Stimulated activated CD4-positive, alpha-beta T cell treated with anti-CD3 and anti-CD28 coated beads, TNF-alpha, amount 100 ng/mL, for 4 hours (primary cell): ENCODE results near the gene CLPSL1.
"Not testable (repeated sequence)": the region's sequence is repeated elsewhere in the genome, so short reads cannot be mapped to it uniquely, and the experiment has no call there.

Experiments used
- DNase-seq, 3 experiments: peaks; one replicate each; pipeline ENCODE4 v3.0.0-alpha.2; 2020; ENCODE audit warnings: low read depth in 3 of 3

CLPSL1 gene, protein sequence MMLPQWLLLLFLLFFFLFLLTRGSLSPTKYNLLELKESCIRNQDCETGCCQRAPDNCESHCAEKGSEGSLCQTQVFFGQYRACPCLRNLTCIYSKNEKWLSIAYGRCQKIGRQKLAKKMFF

GRCh38 chr6:35780719-35781118 is at the start of gene CLPSL1:
CLPSL1 (plus strand) TSS chr6:35781019; CDS start chr6:35781111, 92 bp downstream.
- DNase-seq = no peak

GRCh38 chr6:35731414-35731735 is 49.4 kb upstream of the CLPSL1 start:
- peak; percentile 81 to 89 (median 89) for DNase-seq

DNA sequence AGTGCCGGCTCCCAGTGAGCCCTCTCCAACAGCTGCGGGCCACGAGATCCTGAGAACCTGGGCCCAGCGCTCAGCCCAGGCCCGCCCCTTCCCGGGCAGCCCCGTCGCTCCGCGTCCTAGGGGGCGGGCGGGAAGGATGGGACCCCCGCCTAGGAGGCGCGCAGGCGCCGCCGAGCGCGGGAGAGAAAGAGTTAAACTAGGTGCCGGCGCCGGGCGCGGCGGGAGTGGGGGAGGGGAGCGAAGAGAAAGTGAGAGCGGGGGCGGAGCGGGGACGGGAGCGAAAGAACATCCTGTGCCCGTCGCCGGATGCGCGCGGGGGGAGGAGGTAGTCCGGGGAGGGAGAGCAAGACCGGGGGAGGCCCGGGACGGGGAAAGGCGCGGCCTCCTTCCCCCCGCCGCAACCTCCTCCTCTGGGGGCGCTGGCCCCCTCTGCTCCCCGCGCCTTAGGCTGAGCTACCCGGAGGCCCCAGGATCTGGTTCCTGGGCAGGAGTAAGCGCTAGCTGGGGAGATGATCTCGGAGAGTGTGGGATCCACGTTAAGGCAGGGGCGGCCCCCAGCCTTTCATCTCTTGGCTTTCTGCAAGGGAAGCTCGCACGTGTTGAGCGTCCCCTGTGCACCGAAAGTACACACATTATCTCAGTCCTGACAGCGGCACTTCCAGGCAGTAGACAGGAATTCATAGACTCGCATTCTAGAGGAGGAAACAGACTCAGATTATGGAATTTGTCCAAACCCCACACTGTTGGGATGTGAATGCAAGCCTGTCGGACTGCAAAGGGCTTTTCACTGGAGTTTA is 48.9 kb upstream of the CLPSL1 start:
- DNase-seq = peak; percentile 88 to 94 (median 88)

DNA sequence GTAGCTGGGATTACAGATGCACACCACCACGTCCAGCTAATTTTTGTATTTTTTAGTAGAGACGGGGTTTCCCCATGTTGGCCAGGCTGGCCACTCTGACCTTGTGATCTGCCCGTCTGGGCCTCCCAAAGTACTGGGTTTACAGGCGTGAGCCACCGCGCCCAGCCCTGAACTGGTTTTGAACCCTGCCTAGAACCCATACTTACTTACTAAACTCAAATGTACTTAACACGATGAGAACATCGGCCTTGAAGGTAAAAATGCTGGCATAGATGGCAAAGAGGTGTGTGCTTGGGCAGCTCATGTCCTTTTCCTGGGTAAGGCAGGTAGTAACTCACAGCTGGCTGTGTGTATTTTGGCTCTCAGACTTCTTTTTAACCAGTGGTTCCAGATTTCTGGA is 47.2 kb upstream of the CLPSL1 start:
- DNase-seq = no peak

DNA sequence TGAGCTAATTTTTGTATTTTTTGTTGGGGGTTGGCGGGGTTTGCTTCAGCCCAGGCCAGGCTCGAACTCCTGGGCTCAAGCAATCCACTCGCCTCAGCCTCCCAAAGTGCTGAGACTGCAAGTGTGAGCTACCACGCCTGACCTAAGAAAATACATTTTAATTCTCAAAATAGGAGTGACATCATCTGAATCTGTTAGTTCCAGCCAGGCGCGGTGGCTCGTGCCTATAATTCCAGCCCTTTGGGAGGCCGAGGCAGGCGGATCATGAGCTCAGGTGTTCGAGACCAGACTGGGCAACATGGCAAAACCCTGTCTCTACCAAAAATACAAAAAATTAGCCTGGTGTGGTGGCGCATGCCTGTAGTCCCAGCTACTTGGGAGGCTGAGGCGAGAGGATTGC is 46.5 kb upstream of the CLPSL1 start:
- not testable (repeated sequence) for DNase-seq

DNA sequence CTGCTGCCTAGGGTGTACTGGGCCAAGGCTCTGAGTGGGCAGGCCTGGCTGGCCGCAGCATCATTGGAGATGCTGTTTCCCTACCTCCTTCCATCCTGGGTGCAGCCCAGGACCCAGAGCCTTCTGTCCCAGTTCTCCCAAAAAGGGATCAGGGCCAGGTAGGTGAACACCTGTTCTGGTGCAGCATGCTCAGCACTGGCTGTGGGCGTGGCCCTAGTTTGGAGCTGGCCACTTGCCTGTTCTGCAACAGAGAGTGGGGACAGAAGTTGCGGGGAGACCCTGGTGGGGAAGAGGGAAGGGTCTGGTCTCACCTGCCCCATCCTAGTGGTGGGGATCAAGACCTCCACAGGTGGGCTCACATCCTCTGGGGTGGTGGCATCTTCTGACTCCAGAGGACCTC is 45.4 kb upstream of the CLPSL1 start:
- no peak for DNase-seq

DNA sequence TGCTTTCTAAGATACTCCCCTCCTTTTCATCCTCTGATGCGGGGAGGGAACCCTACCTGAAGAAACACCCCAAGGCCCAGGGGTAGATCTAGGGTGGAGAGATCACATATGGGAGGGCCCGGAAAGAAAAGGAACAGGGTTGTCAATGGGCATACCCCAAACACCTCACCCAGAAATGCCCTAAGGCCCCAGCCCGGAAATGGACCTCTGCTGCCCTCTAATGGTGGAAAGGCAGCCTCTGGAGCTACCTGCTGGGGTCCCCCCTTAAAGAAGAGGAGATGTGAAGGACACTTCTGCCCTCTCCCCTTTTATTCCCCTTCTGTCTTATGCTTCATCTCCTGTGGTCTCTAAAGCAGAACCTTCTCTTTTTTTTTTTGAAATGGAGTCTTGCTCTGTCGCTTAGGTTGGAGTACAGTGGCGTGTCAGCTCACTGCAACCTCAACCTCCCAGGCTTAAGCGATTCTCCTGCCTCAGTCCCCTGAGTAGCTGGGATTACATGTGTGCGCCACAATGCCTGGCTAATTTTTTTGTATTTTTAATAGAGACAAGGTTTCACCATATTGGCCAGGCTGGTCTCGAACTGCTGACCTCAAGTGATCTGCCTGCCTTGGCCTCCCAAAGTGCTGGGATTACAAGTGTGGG is 44.4 kb upstream of the CLPSL1 start:
- DNase-seq = peak; percentile 73 to 79 (median 76)

GRCh38 chr6:35736982-35737412 is 43.8 kb upstream of the CLPSL1 start, which contains the start of gene ARMC12:
ARMC12 (plus strand) TSS chr6:35737032; CDS start chr6:35737109, 77 bp downstream.
- DNase-seq = no peak

DNA sequence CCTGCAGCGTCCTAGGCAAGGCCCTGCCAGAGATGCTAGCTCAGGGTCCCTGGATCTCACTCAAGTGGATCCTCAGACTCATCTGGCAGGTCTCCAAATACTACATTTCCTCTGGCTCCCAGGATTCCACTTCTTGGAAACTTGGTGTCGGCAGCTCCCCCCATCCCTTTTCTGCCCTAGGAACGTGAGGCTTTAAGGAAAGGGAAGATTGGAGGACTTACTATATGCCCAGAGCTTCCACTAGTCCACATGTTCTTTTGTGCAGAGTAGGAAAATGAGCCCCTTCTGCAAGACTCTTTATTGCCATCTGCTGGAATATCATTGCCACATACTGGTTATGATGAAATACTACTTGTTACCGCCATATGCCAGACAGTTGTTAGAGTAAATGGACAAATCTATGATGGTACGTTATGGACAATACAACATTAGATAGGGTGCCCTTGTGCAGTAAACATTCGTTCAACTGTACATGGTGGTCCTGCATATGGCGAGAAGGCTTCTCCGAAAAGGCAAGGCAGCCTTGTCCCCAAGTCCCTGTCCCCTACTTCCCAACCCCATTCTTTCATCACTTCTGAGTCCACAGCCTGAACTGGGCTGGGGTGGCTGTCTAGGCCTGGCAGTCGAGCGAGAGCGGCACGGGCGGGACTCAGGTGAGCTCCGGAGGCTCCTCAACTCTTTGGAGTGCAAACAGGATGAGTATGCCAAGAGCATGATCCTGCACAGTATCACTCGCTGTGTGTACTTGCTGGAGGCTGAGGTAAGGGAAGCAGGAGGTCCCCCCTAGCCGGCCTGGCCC is 43.2 kb upstream of the CLPSL1 start:
- no peak for DNase-seq

- no peak for DNase-seq
Measured at GRCh38 chr6:35739645-35740524, 40.9 kb upstream of the CLPSL1 start.

DNA sequence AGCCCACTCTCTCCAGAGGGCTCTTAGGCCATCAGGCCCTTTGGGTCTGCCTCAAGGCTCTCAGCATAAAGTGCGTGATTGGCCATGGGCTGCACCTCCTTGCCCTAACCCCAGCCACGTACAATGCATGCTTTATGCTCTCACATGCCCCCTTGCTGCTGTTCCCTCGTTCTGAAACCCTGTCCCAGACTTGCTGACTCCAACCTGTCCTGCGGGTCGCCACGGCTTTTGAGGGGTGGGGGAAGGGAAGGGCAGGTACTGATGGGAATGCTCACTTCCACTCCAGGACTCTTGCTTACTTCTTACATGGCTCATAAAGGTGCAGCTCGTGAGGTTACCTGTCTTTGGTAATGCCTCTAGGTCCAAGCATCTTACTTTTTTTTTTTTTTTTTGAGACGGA is 38.0 kb upstream of the CLPSL1 start:
- DNase-seq = no peak

DNA sequence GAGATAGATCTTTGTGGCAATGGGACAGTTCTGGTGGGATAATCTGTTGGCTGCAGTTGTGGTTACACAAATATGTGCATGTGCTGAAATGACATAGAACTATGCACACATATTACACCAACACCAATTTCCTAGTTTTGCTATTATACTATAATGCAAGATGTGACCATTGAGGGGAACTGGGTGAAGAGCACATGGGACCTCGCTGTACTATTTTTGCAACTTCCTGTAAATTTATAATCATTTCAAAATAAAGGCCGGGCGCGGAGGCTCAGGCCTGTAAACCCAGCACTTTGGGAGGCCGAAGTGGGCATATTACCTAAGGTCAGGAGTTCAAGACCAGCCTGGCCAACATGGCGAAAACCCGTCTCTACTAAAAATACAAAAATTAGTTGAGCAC is 35.3 kb upstream of the CLPSL1 start:
- DNase-seq = no peak

- no peak for DNase-seq
Measured at GRCh38 chr6:35746516-35746915, 34.3 kb upstream of the CLPSL1 start.

- no peak for DNase-seq
Measured at GRCh38 chr6:35747877-35748276, 32.9 kb upstream of the CLPSL1 start.

GRCh38 chr6:35750557-35750956 is 30.3 kb upstream of the CLPSL1 start:
- no peak for DNase-seq

DNA sequence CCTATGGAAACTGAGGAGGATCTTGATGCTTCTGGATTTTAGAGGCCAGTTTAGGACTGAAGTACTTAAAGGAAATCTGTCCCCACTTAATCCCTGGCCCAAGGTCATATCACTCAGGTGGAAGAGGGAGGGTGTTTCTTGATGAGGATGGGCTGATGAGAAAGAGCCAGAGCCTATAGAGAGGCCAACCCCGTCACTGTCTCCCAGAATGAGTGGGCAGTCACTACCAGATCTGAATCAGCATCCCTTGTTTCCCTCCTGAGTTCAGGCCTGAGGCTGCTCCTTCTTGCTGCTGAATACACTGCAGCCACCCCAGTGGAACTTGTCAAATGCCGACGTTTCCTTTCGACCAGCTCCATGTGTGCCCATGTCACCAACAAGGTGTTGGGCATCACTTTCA is 29.2 kb upstream of the CLPSL1 start:
- no peak for DNase-seq

GRCh38 chr6:35752330-35752729 is 28.5 kb upstream of the CLPSL1 start:
- DNase-seq = no peak

- no peak for DNase-seq
Measured at GRCh38 chr6:35754452-35755277, 26.2 kb upstream of the CLPSL1 start.

DNA sequence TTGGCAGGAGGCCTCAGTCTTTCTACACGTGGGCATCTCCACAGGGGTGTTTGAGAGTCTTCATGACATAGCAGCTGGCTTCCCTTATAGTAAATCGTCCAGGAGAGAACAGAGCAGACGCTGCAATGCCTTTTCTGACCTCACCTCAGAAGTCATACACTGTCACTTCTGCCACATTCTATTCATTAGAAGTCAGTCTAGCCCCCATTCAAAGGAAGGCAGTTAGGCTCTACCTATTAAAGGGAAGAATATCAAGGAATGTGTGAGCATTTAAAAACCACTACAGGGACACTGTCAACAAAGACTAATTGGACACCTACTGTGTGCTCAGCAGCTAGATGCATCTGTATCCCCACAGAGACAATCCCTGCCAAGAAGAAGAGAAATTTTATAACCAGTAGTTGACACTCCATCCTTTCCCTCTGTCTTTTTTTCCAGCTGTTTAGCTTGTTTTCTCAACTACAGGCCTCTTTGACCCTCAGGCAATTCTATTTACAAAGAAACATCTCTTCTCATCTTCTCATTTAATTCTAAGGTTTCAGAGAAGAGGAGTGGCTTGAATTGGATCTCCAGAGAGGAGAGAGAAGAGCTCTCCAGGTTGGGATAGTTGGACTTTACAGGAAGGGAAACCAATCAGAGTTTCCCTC is 25.4 kb upstream of the CLPSL1 start:
- no peak for DNase-seq
